Vagina (tissue), 2 donors: ENCODE results near the gene AMT. TPM values are rescaled to one million over a fixed set of nuclear protein-coding genes. Genes with fewer than 3 reads are reported as not detected.
A peak's percentile ranks its signal among the peaks of the same experiment; 100 is the strongest.
"Not testable (repeated sequence)": the region's sequence is repeated elsewhere in the genome, so short reads cannot be mapped to it uniquely, and the experiment has no call there.

Experiments
- DNase-seq, 2 donors: peaks; one replicate each; pipeline ENCODE4 v3.0.0-alpha.2; 2017; ENCODE audit errors: extremely low spot score in 2 of 2
- H3K27ac ChIP-seq: fragments of 200-600 bp; sonication (generic); one replicate; pipeline ENCODE4 v1.5.1; 2019
- H3K27me3 ChIP-seq: fragments of 200-600 bp; sonication (generic); one replicate; pipeline ENCODE4 v1.5.1; 2019
- H3K36me3 ChIP-seq, 2 donors: fragments of 200-600 bp; sonication (generic); one replicate each; pipeline ENCODE4 v1.5.1; 2017 to 2019
- H3K4me1 ChIP-seq: fragments of 200-600 bp; sonication (generic); one replicate; pipeline ENCODE4 v1.5.1; 2019
- H3K4me3 ChIP-seq, 2 donors: fragments of 200-600 bp; sonication (generic); 1 replicate in 1 of 2; 2 replicates in 1 of 2; pipeline ENCODE4 v1.5.1; 2016 to 2019
- H3K9me3 ChIP-seq: fragments of 200-600 bp; sonication (generic); one replicate; pipeline ENCODE4 v1.5.1; 2019
- CTCF ChIP-seq, 3 experiments: fragments of 450-650 bp in 2 of 3; fragments of 200-600 bp in 1 of 3; sonication (generic) in 1 of 3; IDR thresholded peaks; one replicate each; pipeline ENCODE4 v1.5.1; 2017 to 2019; ENCODE audit warnings: antibody characterized with exemption in 3 of 3, mild to moderate bottlenecking in 2 of 3, moderate library complexity in 2 of 3
- POLR2A ChIP-seq, 2 donors: fragments of 450-650 bp; IDR thresholded peaks; one replicate each; pipeline ENCODE4 v1.6.1; 2017; ENCODE audit warnings: antibody characterized with exemption in 2 of 2, mild to moderate bottlenecking in 2 of 2, moderate library complexity in 2 of 2
- POLR2AphosphoS5 ChIP-seq, 2 donors: sonication (generic); formaldehyde crosslinking; IDR thresholded peaks; one replicate each; pipeline ENCODE4 v1.9.0; 2017; ENCODE audit warnings: antibody characterized with exemption in 2 of 2, mild to moderate bottlenecking in 2 of 2, low read depth in 1 of 2; ENCODE audit not compliant: insufficient read depth in 1 of 2
- intact Hi-C: fragments of 100-400 bp; cut with DNase I; formaldehyde crosslinking; loops from one replicate; pipeline ENCODE4 v1.15.1; 2023
- total RNA-seq: library from RNA; depleted of rRNA; stranded (reverse); fragments of >200 nt; gene quantifications from one replicate; pipeline ENCODE4 v1.2.3, GENCODE V29; 2016

The AMT gene
- total RNA-seq, 1 donor from 2014 or later = 6.1 TPM

GRCh38 chr3:49410846-49411534 is 11.3 kb downstream of the AMT start:
- H3K4me1 ChIP-seq = peaks cover 70% of the 10 kb centered on the region
- intact Hi-C loops = no loop called here
- H3K9me3 ChIP-seq = no peaks in the 10 kb centered on the region
- H3K27me3 ChIP-seq = no peaks in the 10 kb centered on the region
- H3K27ac ChIP-seq = peak overlapping the region; percentile 95
- TF ChIP-seq POLR2AphosphoS5 (IDR thresholded peaks at IDR 0.05; ENCODE audit: insufficient read depth in 1 of 2, low read depth in 1 of 2) = no peak
- TF ChIP-seq CTCF (IDR thresholded peaks at IDR 0.05) = no peak
- TF ChIP-seq POLR2A (IDR thresholded peaks at IDR 0.05) = no peak
- peak overlapping the region; percentile 87 to 89 for H3K4me3 ChIP-seq
- H3K36me3 ChIP-seq = no peaks in the 10 kb centered on the region
- no peak for DNase-seq

DNA sequence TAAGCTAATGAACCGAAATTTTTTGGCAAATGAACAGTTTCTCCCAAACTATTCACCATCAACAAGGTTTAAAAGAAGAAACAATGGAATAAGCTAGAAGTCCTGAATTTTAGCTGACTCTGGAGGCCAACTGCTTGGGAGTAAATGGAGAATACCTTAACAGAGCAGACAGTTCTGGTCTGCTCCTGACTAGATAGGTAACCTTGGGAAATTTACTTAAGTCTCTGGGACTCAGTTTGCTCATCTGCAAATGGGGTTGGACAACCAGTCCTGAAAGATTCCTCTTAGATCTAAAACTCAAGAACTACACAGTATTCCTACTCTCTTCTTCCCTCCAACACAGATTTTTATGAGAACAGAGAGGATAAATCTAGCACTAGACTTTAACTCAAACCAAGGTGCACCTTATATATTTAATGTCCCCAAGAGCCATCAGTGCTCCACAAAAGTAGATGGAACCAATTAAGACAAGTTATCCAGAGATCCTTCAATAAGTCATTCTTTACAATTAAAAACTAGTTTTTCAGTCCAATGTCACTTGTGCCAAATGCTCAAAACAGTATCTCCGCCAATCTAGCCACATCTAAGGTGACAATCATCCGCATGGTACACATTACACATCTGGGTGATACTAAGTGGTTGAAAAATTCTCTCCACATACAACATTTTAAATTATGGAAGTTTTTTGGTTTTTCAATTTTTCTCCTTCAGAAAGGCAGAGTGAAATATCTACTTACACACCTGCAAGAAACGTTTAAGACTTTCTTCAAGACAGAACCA is 12.0 kb downstream of the AMT start:
- Histone ChIP-seq H3K27ac (peak overlapping the region; percentile 95), H3K36me3 (no peaks in the 10 kb centered on the region), H3K9me3 (no peaks in the 10 kb centered on the region), H3K4me3 (peak overlapping the region; percentile 87 to 89), H3K4me1 (peaks cover 73% of the 10 kb centered on the region), H3K27me3 (no peaks in the 10 kb centered on the region)
- TF ChIP-seq POLR2A (IDR thresholded peaks at IDR 0.05) (no peak), POLR2AphosphoS5 (IDR thresholded peaks at IDR 0.05; ENCODE audit: insufficient read depth in 1 of 2, low read depth in 1 of 2) (no peak), CTCF (IDR thresholded peaks at IDR 0.05) (no peak)
- intact Hi-C loops = no loop called here
- no peak for DNase-seq

DNA sequence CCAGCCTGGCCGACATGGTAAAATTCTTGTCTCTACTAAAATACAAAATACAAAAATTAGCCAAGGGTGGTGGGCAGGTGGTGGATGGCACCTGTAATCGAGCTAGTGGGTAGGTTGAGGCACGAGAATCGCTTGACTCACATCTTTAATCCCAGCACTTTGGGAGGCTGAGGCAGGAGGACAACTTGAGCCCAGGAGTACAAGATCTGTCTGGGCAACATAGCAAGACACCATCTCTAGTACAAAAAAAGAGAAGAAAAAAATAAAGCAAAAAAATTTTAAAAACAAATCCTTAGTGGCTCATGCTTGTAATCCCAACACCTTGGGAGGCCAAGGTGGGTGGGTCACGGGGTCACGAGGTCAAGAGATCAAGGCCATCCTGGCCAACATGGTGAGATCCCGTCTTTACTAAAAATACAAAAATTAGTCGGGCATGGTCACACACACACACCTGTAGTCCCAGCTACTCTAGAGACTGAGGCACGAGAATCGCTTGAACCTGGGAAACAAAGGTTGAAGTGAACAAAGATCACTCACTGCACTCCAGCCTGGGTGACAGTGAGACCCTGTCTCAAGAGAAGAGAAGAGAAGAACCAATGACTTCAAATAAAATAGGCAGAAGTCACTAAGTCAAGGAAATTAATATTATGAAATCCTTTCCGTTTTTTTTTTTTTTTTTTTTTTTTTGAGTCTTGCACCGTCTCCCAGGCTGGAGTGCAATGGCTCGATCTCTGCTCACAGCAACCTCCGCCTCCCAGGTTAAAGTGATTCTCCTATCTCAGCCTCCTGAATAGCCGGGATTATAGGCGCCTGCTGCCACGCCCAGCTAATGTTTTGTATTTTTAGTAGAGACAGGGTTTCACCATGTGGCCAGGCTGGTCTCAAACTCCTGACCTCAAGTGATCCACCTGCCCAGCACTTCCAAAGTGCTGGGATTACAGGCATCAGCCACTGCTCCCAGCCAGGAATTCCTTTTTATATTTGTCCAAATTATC is 15.4 kb downstream of the AMT start:
- no peak for TF ChIP-seq POLR2A (IDR thresholded peaks at IDR 0.05)
- TF ChIP-seq CTCF (IDR thresholded peaks at IDR 0.05) = no peak
- TF ChIP-seq POLR2AphosphoS5 (IDR thresholded peaks at IDR 0.05; ENCODE audit: insufficient read depth in 1 of 2, low read depth in 1 of 2) = no peak
- intact Hi-C loops = loop anchor here (5.0 kb wide), 1 partner anchor 50 kb away; the partner anchor contains the start of gene GPX1
- peaks cover 56% of the 10 kb centered on the region for H3K4me1 ChIP-seq

GRCh38 chr3:49405570-49405969 is 16.7 kb downstream of the AMT start:
- H3K36me3 ChIP-seq, H3K27me3 ChIP-seq, DNase-seq, H3K9me3 ChIP-seq, H3K4me3 ChIP-seq, H3K27ac ChIP-seq: not testable (repeated sequence)
- intact Hi-C loops = loop anchor here (5.0 kb wide), 1 partner anchor 48 kb away; the partner anchor contains the start of gene GPX1
- H3K4me1 ChIP-seq = peaks cover 54% of the 10 kb centered on the region

More for the DNA sequence above, 15.4 kb downstream of the AMT start:
- Histone ChIP-seq H3K9me3 (no peaks in the 10 kb centered on the region), H3K4me3 (no peak overlapping the region), H3K27me3 (no peaks in the 10 kb centered on the region), H3K36me3 (peaks cover 0 to 9% of the 10 kb centered on the region in 2 donors), H3K27ac (peak overlapping the region; percentile 7)
- DNase-seq = no peak

GRCh38 chr3:49403891-49404290 is 18.4 kb downstream of the AMT start:
- no peaks in the 10 kb centered on the region for H3K9me3 ChIP-seq
- peaks cover 0 to 9% of the 10 kb centered on the region in 2 donors for H3K36me3 ChIP-seq
- no peak for DNase-seq
- H3K4me3 ChIP-seq = no peak overlapping the region
- no peaks in the 10 kb centered on the region for H3K27me3 ChIP-seq
- no peak for TF ChIP-seq POLR2A (IDR thresholded peaks at IDR 0.05)
- no peak overlapping the region for H3K27ac ChIP-seq
- intact Hi-C loops = no loop called here
- H3K4me1 ChIP-seq = peaks cover 54% of the 10 kb centered on the region
